DND-41 (cell line): ENCODE measurements around the gene STAB2.

ENCODE experiments used
- CTCF ChIP-seq: IDR thresholded peaks from 2 replicates; pipeline ENCODE4 v1.5.1; 2012; ENCODE audit warnings: borderline replicate concordance, low read length, moderate library complexity, mild to moderate bottlenecking; ENCODE audit not compliant: poor library complexity, severe bottlenecking; ENCODE audit errors: extremely low read depth
- EZH2 ChIP-seq: IDR thresholded peaks from 3 replicates; pipeline ENCODE4 v1.6.1; 2012; ENCODE audit warnings: borderline replicate concordance, low read depth, mild to moderate bottlenecking, moderate library complexity, low read length, inconsistent platforms; ENCODE audit not compliant: severe bottlenecking

GRCh38 chr12:103696101-103696500, 109.0 kb downstream of the STAB2 start:
- no peak for TF ChIP-seq CTCF
- TF ChIP-seq EZH2, result no peak
